HepG2 (cell line): ENCODE results near the gene THAP2. TPM values are rescaled to one million over a fixed set of nuclear protein-coding genes. Genes with fewer than 3 reads are reported as not detected.
A peak's percentile ranks its signal among the peaks of the same experiment; 100 is the strongest.

Experiments
- CBX1 ChIP-seq: IDR thresholded peaks from one replicate; pipeline ENCODE4 v1.6.1; 2016; ENCODE audit warnings: antibody characterized with exemption, low read depth
- CEBPB ChIP-seq: IDR thresholded peaks from 2 replicates; pipeline ENCODE4 v1.6.1; 2011; ENCODE audit warnings: low read depth, low read length, improper control_type of control experiment, borderline replicate concordance
- ERF ChIP-seq: IDR thresholded peaks from 2 replicates; pipeline ENCODE4 v1.6.1; 2018; ENCODE audit warnings: missing biosample characterization, missing genetic modification reagents
- GABPA ChIP-seq, 2 experiments: IDR thresholded peaks; 2 replicates each; pipeline ENCODE4 v1.6.1; 2011 to 2016; ENCODE audit warnings: low read depth in 2 of 2, low read length in 1 of 2, missing biosample characterization in 1 of 2, missing genetic modification characterization in 1 of 2
- KLF15 ChIP-seq: sonication (generic); formaldehyde crosslinking; IDR thresholded peaks from 2 replicates; pipeline ENCODE4 v1.8.1; 2023; ENCODE audit warnings: borderline replicate concordance, mild to moderate bottlenecking, inconsistent platforms, missing genetic modification reagents, mixed read lengths
- MXD4 ChIP-seq: IDR thresholded peaks from 2 replicates; pipeline ENCODE4 v1.6.1; 2016; ENCODE audit warnings: mild to moderate bottlenecking, missing biosample characterization, missing genetic modification reagents
- NCOR1 ChIP-seq: fragments of 200-600 bp; sonication (generic); IDR thresholded peaks from 2 replicates; pipeline ENCODE4 v1.7.0; 2017; ENCODE audit warnings: antibody characterized with exemption, low read length, borderline replicate concordance
- POLR2A ChIP-seq, 2 experiments: IDR thresholded peaks; 2 replicates each; pipeline ENCODE4 v1.6.1; 2011; ENCODE audit warnings: low read depth in 2 of 2, low read length in 2 of 2, mild to moderate bottlenecking in 1 of 2, moderate library complexity in 1 of 2; ENCODE audit not compliant: insufficient read depth in 1 of 2
- PTBP1 ChIP-seq: fragments of 200-400 bp; formaldehyde crosslinking; IDR thresholded peaks from 2 replicates; pipeline ENCODE4 v1.6.1; 2018; ENCODE audit warnings: low read length, low read depth; ENCODE audit not compliant: poor library complexity, severe bottlenecking
- RBM39 ChIP-seq: fragments of 200-400 bp; formaldehyde crosslinking; IDR thresholded peaks from one replicate; pipeline ENCODE4 v1.6.1; 2018; ENCODE audit warnings: antibody characterized with exemption, mild to moderate bottlenecking, low read depth, low read length; ENCODE audit not compliant: poor library complexity, severe bottlenecking
- SAP130 ChIP-seq: IDR thresholded peaks from 2 replicates; pipeline ENCODE4 v1.6.1; 2016; ENCODE audit warnings: low read depth
- U2AF1 ChIP-seq: fragments of 200-400 bp; formaldehyde crosslinking; optimal IDR thresholded peaks from 2 replicates; pipeline ENCODE3; 2017; ENCODE audit warnings: mild to moderate bottlenecking, low read depth, low read length
- U2AF2 ChIP-seq: fragments of 200-400 bp; formaldehyde crosslinking; IDR thresholded peaks from 2 replicates; pipeline ENCODE4 v1.6.1; 2017; ENCODE audit warnings: low read depth, mild to moderate bottlenecking, low read length
- YEATS4 ChIP-seq: sonication (generic); formaldehyde crosslinking; IDR thresholded peaks from 2 replicates; pipeline ENCODE4 v1.4.0; 2020; ENCODE audit warnings: missing genetic modification reagents, borderline replicate concordance
- ZBTB3 ChIP-seq: sonication (generic); formaldehyde crosslinking; IDR thresholded peaks from 2 replicates; pipeline ENCODE4 v1.4.0; 2020; ENCODE audit warnings: low read depth, mild to moderate bottlenecking, moderate library complexity, missing genetic modification reagents, borderline replicate concordance
- ZC3H4 ChIP-seq: sonication (generic); formaldehyde crosslinking; IDR thresholded peaks from 2 replicates; pipeline ENCODE4 v1.4.0; 2020; ENCODE audit warnings: missing genetic modification reagents, borderline replicate concordance
- ZFP36 ChIP-seq: fragments of 150-350 bp; IDR thresholded peaks from 2 replicates; pipeline ENCODE4 v1.6.1; 2018; ENCODE audit warnings: borderline replicate concordance, low read length, low read depth; ENCODE audit not compliant: partially characterized antibody
- ZNF224 ChIP-seq: sonication (generic); formaldehyde crosslinking; IDR thresholded peaks from 2 replicates; pipeline ENCODE4 v1.5.0; 2020; ENCODE audit warnings: mild to moderate bottlenecking, missing genetic modification reagents
- ZNF230 ChIP-seq: sonication (generic); formaldehyde crosslinking; IDR thresholded peaks from 2 replicates; pipeline ENCODE4 v1.4.0; 2020; ENCODE audit warnings: mild to moderate bottlenecking, missing genetic modification reagents
- ZNF660 ChIP-seq: sonication (generic); formaldehyde crosslinking; IDR thresholded peaks from 2 replicates; pipeline ENCODE4 v1.5.1; 2020; ENCODE audit warnings: mild to moderate bottlenecking, low read depth, missing genetic modification reagents, borderline replicate concordance
- ZNF772 ChIP-seq: sonication (generic); formaldehyde crosslinking; IDR thresholded peaks from 2 replicates; pipeline ENCODE4 v1.5.0; 2020; ENCODE audit warnings: mild to moderate bottlenecking, missing genetic modification reagents
- polyA plus RNA-seq, 8 experiments: library from polyadenylated mRNA; depleted of rRNA in 3 of 8; stranded (reverse) in 7 of 8; unstranded in 1 of 8; fragments of >200 nt; fragmentation: Illumina TruSeq in 4 of 8; extraction: Trizol in 4 of 8; gene quantifications; 2 replicates each; pipeline versions ENCODE4 v1.2.1 to v1.2.3, GENCODE V29; 2011 to 2016; ENCODE audit warnings: low read depth in 4 of 8, missing spikeins in 1 of 8, mixed read lengths in 1 of 8; ENCODE audit not compliant: insufficient read depth in 1 of 8
- total RNA-seq, 5 experiments: library from RNA; depleted of rRNA; stranded (reverse); fragments of >200 nt; fragmentation: Illumina TruSeq; extraction: Trizol; gene quantifications; 2 replicates each; pipeline ENCODE4 v1.2.3, GENCODE V29; 2016; ENCODE audit warnings: low read depth in 1 of 5
- TF ChIP-seq, protein P1 (sequence below): IDR thresholded peaks from 2 replicates; pipeline ENCODE4 v1.6.1; 2016; ENCODE audit warnings: low read depth, borderline replicate concordance
- TF ChIP-seq, protein P2 (sequence below): sonication (generic); formaldehyde crosslinking; conservative IDR thresholded peaks from 2 replicates; pipeline ENCODE4 v1.8.0; 2022; ENCODE audit warnings: mild to moderate bottlenecking, moderate library complexity, missing genetic modification reagents
- TF ChIP-seq, protein P3 (sequence below): IDR thresholded peaks from 2 replicates; pipeline ENCODE4 v1.6.1; 2016; ENCODE audit warnings: mild to moderate bottlenecking, missing biosample characterization, missing genetic modification reagents

THAP2 gene
- total and polyA plus RNA-seq, 2 of the 13 experiments (the other 11 are each of a cell fraction or from before 2014, with no cell fraction given): 5.2 to 6.2 TPM

DNA sequence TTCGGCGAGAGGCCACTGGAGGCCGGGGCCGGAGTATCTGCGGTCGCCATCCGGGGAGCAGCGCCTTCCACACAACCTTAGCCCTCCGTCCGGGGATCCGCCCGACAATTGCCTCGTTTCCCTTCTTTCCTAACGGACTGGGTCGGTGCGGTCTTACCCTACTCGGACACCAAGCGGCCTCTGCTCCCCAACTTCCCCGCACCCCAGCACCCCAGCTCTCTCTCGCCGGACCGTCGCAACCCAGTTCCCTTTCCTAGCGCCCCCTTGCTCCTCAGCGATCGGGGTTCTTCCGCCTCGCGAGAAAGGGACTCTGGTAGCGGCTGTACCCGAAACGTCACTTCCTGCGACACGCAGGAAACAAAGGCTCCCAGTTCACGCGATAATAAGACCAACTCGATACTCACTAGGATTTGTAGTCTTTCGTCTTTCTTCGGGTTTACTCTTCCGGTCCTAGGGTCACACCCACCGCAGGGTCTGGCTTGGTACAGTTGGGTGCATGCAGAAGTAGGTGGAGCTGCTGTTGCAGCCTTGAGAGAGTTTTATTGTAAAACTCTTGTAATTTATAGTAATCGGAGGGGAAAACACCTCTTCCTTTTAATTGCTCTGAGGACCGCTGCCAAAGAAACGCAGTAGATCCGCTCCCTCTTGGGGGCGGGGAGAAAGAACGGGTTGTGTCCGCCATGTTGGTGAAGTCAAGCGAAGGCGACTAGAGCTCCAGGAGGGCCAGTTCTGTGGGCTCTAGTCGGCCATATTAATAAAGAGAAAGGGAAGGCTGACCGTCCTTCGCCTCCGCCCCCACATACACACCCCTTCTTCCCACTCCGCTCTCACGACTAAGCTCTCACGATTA is at the start of gene THAP2, which contains the start of gene ZFC3H1 (continued):
- TF ChIP-seq CBX1 (no peak), KLF15 (CRISPR knock-in tag) (no peak), MXD4 (CRISPR knock-in tag) (peak; percentile 51; the same call in 1 of the 2 replicates), RBM39 (peak; percentile 79), CEBPB (no peak), U2AF2 (no peak), ERF (CRISPR knock-in tag) (peak; percentile 60; the same call in 1 of the 2 replicates), ZFP36 (no peak), POLR2A (IDR thresholded peaks at IDR 0.05; ENCODE audit: insufficient read depth in 1 of 2, low read depth in 2 of 2, low read length in 2 of 2) (peak; percentile 80 to 91), ZNF772 (peak; percentile 64; the same call in 1 of the 2 replicates), ZBTB3 (CRISPR knock-in tag) (no peak), NCOR1 (peak; percentile 46; the same call in 1 of the 2 replicates), GABPA (IDR thresholded peaks at IDR 0.05; ENCODE audit: low read depth, low read length) (peak; percentile 86), GABPA (CRISPR knock-in tag; IDR thresholded peaks at IDR 0.05; ENCODE audit: low read depth) (peak; percentile 97), ZNF230 (no peak), ZNF224 (CRISPR knock-in tag) (no peak; the same call in 1 of the 2 replicates), ZNF660 (CRISPR knock-in tag) (no peak), U2AF1 (no peak), YEATS4 (CRISPR knock-in tag) (no peak), ZC3H4 (CRISPR knock-in tag) (no peak; the same call in 1 of the 2 replicates), SAP130 (CRISPR knock-in tag) (peak; percentile 86), PTBP1 (no peak)
- TF ChIP-seq, protein P1, sequence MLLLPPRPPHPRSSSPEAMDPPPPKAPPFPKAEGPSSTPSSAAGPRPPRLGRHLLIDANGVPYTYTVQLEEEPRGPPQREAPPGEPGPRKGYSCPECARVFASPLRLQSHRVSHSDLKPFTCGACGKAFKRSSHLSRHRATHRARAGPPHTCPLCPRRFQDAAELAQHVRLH (CRISPR knock-in tag): no peak; the same call in 1 of the 2 replicates
- TF ChIP-seq, protein P2, sequence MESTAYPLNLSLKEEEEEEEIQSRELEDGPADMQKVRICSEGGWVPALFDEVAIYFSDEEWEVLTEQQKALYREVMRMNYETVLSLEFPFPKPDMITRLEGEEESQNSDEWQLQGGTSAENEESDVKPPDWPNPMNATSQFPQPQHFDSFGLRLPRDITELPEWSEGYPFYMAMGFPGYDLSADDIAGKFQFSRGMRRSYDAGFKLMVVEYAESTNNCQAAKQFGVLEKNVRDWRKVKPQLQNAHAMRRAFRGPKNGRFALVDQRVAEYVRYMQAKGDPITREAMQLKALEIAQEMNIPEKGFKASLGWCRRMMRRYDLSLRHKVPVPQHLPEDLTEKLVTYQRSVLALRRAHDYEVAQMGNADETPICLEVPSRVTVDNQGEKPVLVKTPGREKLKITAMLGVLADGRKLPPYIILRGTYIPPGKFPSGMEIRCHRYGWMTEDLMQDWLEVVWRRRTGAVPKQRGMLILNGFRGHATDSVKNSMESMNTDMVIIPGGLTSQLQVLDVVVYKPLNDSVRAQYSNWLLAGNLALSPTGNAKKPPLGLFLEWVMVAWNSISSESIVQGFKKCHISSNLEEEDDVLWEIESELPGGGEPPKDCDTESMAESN (CRISPR knock-in tag): no peak; the same call in 1 of the 2 replicates
- TF ChIP-seq, protein P3, sequence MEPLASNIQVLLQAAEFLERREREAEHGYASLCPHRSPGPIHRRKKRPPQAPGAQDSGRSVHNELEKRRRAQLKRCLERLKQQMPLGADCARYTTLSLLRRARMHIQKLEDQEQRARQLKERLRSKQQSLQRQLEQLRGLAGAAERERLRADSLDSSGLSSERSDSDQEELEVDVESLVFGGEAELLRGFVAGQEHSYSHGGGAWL (CRISPR knock-in tag): peak; percentile 39; the same call in 1 of the 2 replicates
